Sigmoid colon (tissue), 4 donors: ENCODE results near the gene PTX4.

Experiments used
- EP300 ChIP-seq, 4 donors: sonication (generic); formaldehyde crosslinking; IDR thresholded peaks; one replicate each; pipeline ENCODE4 v1.6.1; 2017; ENCODE audit warnings: antibody characterized with exemption in 4 of 4
- POLR2A ChIP-seq, 2 donors: fragments of 450-650 bp; IDR thresholded peaks; one replicate each; pipeline ENCODE4 v1.6.1; 2016; ENCODE audit warnings: antibody characterized with exemption in 2 of 2, mild to moderate bottlenecking in 2 of 2, moderate library complexity in 2 of 2
- POLR2AphosphoS5 ChIP-seq, 4 donors: sonication (generic); formaldehyde crosslinking; IDR thresholded peaks; one replicate each; pipeline ENCODE4 v1.6.1; 2017; ENCODE audit warnings: antibody characterized with exemption in 4 of 4
- TF ChIP-seq, protein P1 (sequence below), 4 experiments: fragments of 450-650 bp in 3 of 4; fragments of 200-600 bp in 1 of 4; IDR thresholded peaks; one replicate each; pipeline ENCODE4 v1.5.1; 2016 to 2019; ENCODE audit warnings: antibody characterized with exemption in 4 of 4, mild to moderate bottlenecking in 3 of 4, moderate library complexity in 2 of 4

DNA sequence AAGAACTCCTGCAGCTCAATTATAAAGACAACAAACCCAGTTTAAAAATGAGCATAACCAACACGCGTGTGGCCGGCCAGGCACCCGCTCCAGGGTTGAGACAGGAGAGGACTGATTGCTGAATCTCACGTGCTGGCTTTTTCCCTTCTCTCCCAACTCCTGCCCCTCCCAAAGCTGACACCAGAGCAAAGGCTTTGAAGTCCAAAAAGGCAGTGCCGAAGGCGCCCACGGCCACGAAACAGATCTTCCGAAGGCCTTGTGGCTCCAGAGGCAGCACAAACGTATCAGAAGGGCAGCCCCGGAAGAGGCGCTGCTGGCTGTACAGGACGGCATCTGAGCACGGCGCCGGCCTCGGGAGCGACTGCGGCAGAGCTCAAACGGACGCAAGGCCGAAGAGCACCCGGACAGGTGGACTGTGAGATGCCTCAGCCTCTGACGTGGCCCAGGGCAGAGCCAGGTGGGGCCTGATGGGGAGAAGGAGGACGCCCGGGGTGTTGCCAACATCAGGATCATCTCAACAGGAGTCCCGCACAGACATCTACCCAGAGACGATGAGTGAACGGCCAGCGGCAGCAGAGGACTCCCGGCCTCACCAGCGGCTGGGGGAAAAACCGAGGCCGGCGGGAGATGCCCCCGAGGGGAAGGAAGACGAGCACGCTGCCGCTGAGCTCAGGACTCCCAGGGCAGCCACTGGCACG lies 24.4 kb downstream of the PTX4 start:
- TF ChIP-seq, protein P1, sequence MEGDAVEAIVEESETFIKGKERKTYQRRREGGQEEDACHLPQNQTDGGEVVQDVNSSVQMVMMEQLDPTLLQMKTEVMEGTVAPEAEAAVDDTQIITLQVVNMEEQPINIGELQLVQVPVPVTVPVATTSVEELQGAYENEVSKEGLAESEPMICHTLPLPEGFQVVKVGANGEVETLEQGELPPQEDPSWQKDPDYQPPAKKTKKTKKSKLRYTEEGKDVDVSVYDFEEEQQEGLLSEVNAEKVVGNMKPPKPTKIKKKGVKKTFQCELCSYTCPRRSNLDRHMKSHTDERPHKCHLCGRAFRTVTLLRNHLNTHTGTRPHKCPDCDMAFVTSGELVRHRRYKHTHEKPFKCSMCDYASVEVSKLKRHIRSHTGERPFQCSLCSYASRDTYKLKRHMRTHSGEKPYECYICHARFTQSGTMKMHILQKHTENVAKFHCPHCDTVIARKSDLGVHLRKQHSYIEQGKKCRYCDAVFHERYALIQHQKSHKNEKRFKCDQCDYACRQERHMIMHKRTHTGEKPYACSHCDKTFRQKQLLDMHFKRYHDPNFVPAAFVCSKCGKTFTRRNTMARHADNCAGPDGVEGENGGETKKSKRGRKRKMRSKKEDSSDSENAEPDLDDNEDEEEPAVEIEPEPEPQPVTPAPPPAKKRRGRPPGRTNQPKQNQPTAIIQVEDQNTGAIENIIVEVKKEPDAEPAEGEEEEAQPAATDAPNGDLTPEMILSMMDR (IDR thresholded peaks at IDR 0.05), result no peak
- no peak for TF ChIP-seq POLR2AphosphoS5 (IDR thresholded peaks at IDR 0.05)
- no peak for TF ChIP-seq POLR2A (IDR thresholded peaks at IDR 0.05)
- TF ChIP-seq EP300 (IDR thresholded peaks at IDR 0.05), result no peak
